ENCODE measurements around the gene ATP9A. TPM values are rescaled to one million over a fixed set of nuclear protein-coding genes. Genes with fewer than 3 reads are reported as not detected.

Gene ATP9A
- polyA plus RNA-seq, 1 donor from 2014 or later, result 56.1 TPM

GRCh38 chr20:51549474-51549873 lies 218.7 kb downstream of the ATP9A start:
- Histone ChIP-seq H3K27ac (ENCODE audit: low read length) (no peak overlapping the region), H2AFZ (ENCODE audit: low read depth, low read length) (no peak overlapping the region), H3K36me3 (ENCODE audit: insufficient read depth, low read length) (no peaks in the 10 kb centered on the region), H3K4me2 (ENCODE audit: low read length) (no peak overlapping the region), H3K9me3 (ENCODE audit: low read length) (no peaks in the 10 kb centered on the region), H3K27me3 (ENCODE audit: insufficient read depth, low read depth, low read length) (no peaks in the 10 kb centered on the region), H3K9me2 (ENCODE audit: insufficient read depth, low read length) (no peaks in the 10 kb centered on the region), H4K20me1 (ENCODE audit: insufficient read depth) (no peaks in the 10 kb centered on the region), H3K9ac (ENCODE audit: low read length) (no peak overlapping the region), H3K4me3 (ENCODE audit: low read length) (no peak overlapping the region), H3K79me2 (replicated peaks; ENCODE audit: insufficient read depth, low read length) (no peaks in the 10 kb centered on the region), H3F3A (ENCODE audit: insufficient read depth, low read length, poor library complexity, severe bottlenecking) (no peaks in the 10 kb centered on the region)
- TF ChIP-seq MXI1 (conservative IDR thresholded peaks at IDR 0.05; ENCODE audit: poor library complexity, severe bottlenecking), result no peak
- TF ChIP-seq SMC3 (conservative IDR thresholded peaks at IDR 0.05; ENCODE audit: poor library complexity), result no peak
- no peak for TF ChIP-seq REST (IDR thresholded peaks at IDR 0.05; ENCODE audit: borderline replicate concordance)
- no peak for TF ChIP-seq CTCF (IDR thresholded peaks at IDR 0.05; ENCODE audit: poor library complexity, severe bottlenecking)
- TF ChIP-seq RAD21 (conservative IDR thresholded peaks at IDR 0.05), result no peak
- TF ChIP-seq EZH2 (IDR thresholded peaks at IDR 0.05; ENCODE audit: borderline replicate concordance, insufficient read depth, low read length, poor library complexity, severe bottlenecking), result no peak
- no peak for TF ChIP-seq TAF1 (IDR thresholded peaks at IDR 0.05; ENCODE audit: low read depth)
- TF ChIP-seq EP300 (conservative IDR thresholded peaks at IDR 0.05; ENCODE audit: poor library complexity, severe bottlenecking), result no peak
- TF ChIP-seq POLR2AphosphoS5 (IDR thresholded peaks at IDR 0.05), result no peak

- H4K20me1 ChIP-seq (ENCODE audit: insufficient read depth), result no peaks in the 10 kb centered on the region
- H3K9me3 ChIP-seq (ENCODE audit: low read length), result no peaks in the 10 kb centered on the region
- no peaks in the 10 kb centered on the region for H3F3A ChIP-seq (ENCODE audit: insufficient read depth, low read length, poor library complexity, severe bottlenecking)
- H3K4me2 ChIP-seq (ENCODE audit: low read length), result no peak overlapping the region
- no peak for TF ChIP-seq POLR2AphosphoS5 (IDR thresholded peaks at IDR 0.05)
- no peak for TF ChIP-seq SMC3 (conservative IDR thresholded peaks at IDR 0.05; ENCODE audit: poor library complexity)
- no peak for TF ChIP-seq EZH2 (IDR thresholded peaks at IDR 0.05; ENCODE audit: borderline replicate concordance, insufficient read depth, low read length, poor library complexity, severe bottlenecking)
- no peak for TF ChIP-seq RAD21 (conservative IDR thresholded peaks at IDR 0.05)
- TF ChIP-seq CTCF (IDR thresholded peaks at IDR 0.05; ENCODE audit: poor library complexity, severe bottlenecking), result no peak
- TF ChIP-seq REST (IDR thresholded peaks at IDR 0.05; ENCODE audit: borderline replicate concordance), result no peak
- no peak for TF ChIP-seq EP300 (conservative IDR thresholded peaks at IDR 0.05; ENCODE audit: poor library complexity, severe bottlenecking)
- no peak for TF ChIP-seq MXI1 (conservative IDR thresholded peaks at IDR 0.05; ENCODE audit: poor library complexity, severe bottlenecking)
- no peak for TF ChIP-seq TAF1 (IDR thresholded peaks at IDR 0.05; ENCODE audit: low read depth)
- H3K9ac ChIP-seq (ENCODE audit: low read length), result no peak overlapping the region
- H3K4me3 ChIP-seq (ENCODE audit: low read length), result no peak overlapping the region
- peaks cover 8% of the 10 kb centered on the region for H3K27me3 ChIP-seq (ENCODE audit: insufficient read depth, low read depth, low read length)
- no peaks in the 10 kb centered on the region for H3K9me2 ChIP-seq (ENCODE audit: insufficient read depth, low read length)
- H3K27ac ChIP-seq (ENCODE audit: low read length), result no peak overlapping the region
- no peaks in the 10 kb centered on the region for H3K79me2 ChIP-seq (replicated peaks; ENCODE audit: insufficient read depth, low read length)
- H2AFZ ChIP-seq (ENCODE audit: low read depth, low read length), result no peak overlapping the region
- H3K36me3 ChIP-seq (ENCODE audit: insufficient read depth, low read length), result no peaks in the 10 kb centered on the region
Measured at GRCh38 chr20:51547951-51548350, 220.2 kb downstream of the ATP9A start.

Measured in neural cell (in vitro differentiated cells).